G401 (cell line): ENCODE data around the gene USP9X. TPM values are rescaled to one million over a fixed set of nuclear protein-coding genes. Genes with fewer than 3 reads are reported as not detected.
A peak's percentile ranks its signal among the peaks of the same experiment; 100 is the strongest.
"Not testable (repeated sequence)": the region's sequence is repeated elsewhere in the genome, so short reads cannot be mapped to it uniquely, and the experiment has no call there.

Experiments
- DNase-seq: peaks from one replicate; pipeline ENCODE4 v3.0.0-alpha.2; 2015; ENCODE audit warnings: low spot score
- in situ Hi-C: cut with HindIII; loops from 2 replicates; pipeline ENCODE4 v1.10.0; 2016; ENCODE audit warnings: low sequenced_read_pairs, mixed read lengths
- total RNA-seq: library from RNA; depleted of rRNA; stranded (reverse); fragments of >200 nt; shearing (Covaris generic); gene quantifications from 2 replicates; pipeline ENCODE4 v1.2.3, GENCODE V29; 2014

USP9X gene
- total RNA-seq, 1 experiment from 2014 or later = 27.6 TPM

DNA sequence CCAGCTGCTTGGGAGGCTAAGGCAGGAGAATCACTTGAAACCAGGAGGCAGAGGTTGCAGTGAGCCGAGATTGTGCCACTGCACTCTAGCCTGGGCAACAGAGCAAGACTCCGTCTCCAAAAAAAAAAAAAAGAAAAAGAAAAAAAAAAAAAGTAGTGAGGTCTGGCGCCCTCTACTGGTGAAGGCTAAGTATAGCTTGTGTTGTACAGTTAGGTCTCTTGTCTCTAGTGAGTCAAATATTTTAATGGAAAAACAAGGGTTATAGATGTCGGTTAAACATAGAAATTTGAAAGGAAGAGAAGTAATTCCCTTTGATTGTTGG, 29.8 kb downstream of the USP9X start:
- DNase-seq = peak; percentile 41
- in situ Hi-C loops = not testable (repeated sequence)

- DNase-seq = peak; percentile 29
- in situ Hi-C loops = no loop called here
These were observed 31.7 kb downstream of the USP9X start for GRCh38 chrX:41116948-41117347.

DNA sequence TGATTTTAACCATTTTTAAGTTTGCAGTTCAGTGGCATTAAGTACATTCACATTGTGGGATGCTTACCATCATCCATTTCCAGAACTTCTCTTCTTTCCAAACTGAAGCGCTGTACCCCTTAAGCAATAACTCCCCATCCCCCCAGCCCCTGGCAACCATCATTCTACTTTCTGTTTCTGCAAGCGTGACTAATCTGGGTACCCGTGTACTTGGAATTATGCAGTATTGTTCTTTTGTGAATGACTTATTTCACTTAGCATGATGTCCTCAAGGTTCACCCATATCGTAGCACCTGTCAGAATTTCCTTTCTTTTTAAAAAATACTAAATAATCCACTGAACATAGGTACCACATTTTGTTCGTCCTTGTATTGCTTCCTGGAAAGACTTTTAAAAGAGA, 32.9 kb downstream of the USP9X start:
- in situ Hi-C loops = no loop called here
- no peak for DNase-seq

DNA sequence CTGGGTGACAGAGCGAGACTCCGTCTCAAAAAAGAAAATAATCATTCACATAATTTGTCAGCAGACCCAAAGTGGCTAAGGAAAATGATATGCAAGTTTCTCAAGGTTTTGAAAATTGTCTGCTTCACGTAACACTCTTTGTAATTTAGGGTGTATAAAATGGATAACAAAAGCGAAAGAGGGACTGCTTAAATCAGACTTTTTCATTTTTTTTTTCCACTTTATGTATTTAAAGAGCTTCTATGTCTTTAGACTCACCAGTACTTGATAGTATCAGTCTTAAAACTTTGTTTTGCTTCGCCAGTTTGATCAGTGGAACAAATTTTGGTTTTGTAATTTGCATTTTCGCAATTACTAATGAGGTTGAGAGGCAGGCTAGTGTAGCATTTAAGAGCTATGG, 34.6 kb downstream of the USP9X start:
- DNase-seq = no peak
- in situ Hi-C loops = no loop called here

- in situ Hi-C loops = no loop called here
- no peak for DNase-seq
These were observed 36.5 kb downstream of the USP9X start for GRCh38 chrX:41121766-41122165.

- DNase-seq = no peak
- in situ Hi-C loops = no loop called here
These were observed 37.5 kb downstream of the USP9X start for GRCh38 chrX:41122664-41123257.

DNA sequence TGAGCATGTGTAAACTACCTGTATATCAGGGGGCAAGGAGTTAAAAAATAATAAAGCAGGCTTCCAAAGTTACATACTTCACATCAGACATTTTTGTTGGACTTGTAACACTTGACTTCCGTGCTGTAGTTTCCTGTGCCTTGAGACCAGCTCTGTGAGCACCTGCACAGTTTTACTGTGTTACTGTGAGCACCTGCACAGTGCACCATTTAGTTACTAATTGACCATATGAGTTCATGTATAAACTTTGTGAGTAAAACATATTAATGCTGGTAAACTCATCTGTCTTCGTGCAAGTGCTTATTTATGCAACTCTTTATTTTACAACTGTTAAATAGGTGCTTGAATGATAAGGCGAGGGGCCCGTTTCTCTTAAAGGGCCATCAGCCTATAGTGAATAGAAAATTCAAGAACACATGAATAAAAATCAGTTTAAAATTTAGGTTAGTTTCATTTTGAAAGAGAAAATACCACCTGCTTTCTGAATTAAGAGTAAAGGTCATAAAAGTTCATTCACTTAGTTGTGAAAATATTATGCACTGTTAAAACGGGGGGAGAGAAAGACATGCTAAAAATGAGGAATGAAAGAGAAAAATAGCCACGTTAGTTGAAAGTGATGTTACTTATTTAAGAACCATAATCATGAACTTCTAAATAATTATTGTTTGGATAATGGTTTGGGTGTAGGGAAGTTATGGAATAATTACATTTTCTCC, 42.4 kb downstream of the USP9X start:
- DNase-seq = no peak
- in situ Hi-C loops = no loop called here

DNA sequence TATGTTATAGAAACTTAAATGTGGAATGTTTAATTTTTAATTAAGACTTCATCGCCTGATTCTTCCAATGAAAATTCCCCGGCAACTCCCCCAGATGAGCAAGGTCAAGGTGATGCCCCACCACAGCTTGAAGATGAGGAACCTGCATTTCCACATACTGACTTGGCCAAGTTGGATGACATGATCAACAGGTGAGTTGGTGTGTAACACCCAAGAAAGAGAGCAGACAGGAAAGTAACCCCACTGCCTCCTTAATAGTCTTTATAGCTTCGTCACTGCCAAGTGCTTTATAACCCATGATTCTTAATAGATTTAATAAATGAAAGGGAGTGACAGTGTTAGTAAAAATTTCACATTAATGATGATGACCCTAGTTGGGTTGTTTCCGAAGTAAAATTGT, 43.7 kb downstream of the USP9X start:
- in situ Hi-C loops = no loop called here

GRCh38 chrX:41131766-41132165, 46.5 kb downstream of the USP9X start:
- in situ Hi-C loops = no loop called here
- DNase-seq = no peak

More for the DNA sequence above, 43.7 kb downstream of the USP9X start:
- DNase-seq = no peak

GRCh38 chrX:41133551-41133950, 48.3 kb downstream of the USP9X start:
- no peak for DNase-seq
- in situ Hi-C loops = no loop called here

GRCh38 chrX:41137589-41137988, 52.3 kb downstream of the USP9X start:
- no peak for DNase-seq
- in situ Hi-C loops = no loop called here

GRCh38 chrX:41142130-41142910, 57.1 kb downstream of the USP9X start:
- DNase-seq = no peak
- in situ Hi-C loops = no loop called here

- in situ Hi-C loops = no loop called here
These were observed 59.6 kb downstream of the USP9X start for GRCh38 chrX:41144873-41145272.

DNA sequence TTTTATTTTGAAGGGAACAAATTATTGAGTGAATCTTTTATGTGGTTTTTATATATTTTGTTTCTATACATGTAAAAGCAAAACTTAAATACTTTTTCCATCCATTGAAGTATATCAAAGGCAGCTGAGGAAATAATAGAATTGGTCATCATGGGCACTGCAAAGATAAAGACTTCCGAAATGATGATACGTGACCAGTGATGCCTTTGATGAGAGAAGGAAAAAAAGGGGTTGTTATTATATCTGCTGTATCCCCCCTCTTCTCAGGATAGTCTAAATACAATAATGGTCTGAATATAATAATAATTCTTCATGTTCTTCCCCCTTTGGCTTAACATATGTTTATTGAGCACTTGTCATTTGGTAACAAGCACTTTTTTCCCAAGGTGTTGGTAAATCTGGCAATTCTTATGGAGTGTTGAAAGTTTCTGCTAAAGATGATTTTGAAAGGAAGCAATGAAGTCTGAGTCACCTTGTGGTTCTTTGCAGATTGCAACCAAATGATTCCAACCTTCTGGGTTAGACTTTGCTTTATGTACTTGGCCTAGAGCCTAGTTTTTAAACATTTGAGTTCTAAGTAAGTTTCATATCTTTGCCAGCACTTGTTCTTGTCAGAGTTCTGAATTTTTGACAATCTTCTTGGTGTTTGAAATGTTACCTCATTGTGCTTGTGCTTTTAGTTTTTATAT, 60.8 kb downstream of the USP9X start:
- in situ Hi-C loops = no loop called here
- DNase-seq = no peak

More at GRCh38 chrX:41144873-41145272, 59.6 kb downstream of the USP9X start:
- no peak for DNase-seq

DNA sequence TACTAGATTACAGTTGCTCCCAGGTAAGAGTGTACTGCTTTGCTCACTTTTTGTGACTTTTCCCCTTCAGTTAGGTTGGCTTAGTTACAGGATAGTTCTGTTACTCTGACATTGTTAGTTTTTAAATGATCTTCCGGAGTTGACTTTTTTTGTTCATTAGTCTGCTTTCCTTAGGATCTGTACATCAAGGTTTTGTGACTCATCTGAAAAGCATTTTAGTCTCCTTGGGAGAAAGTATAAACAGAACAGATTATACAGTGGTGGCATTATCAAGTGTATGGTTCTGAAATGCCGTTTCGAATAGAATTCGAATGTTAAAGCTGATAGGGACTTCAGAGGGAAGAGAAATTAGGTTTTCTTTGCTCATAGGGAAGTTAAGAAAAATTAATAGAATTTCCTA, 63.3 kb downstream of the USP9X start:
- DNase-seq = no peak
- in situ Hi-C loops = no loop called here

DNA sequence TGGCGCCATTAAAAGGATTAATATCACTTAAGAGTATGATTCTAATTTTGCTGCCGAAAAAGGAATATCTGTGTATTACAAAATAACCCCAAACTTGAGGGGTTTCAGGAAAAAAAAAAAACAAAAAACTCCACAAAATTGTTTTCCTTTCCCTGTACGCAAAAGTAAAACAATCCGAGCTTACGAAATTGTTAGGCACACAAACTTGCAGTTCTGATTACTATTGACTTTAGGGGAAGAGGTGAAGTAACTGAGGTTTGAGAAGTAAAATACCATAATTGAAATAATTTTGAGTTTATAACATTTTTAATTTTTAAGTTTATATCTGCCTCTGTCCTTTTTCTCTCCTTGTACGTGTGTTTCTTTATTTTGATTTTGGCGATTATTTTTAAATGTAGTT, 64.8 kb downstream of the USP9X start:
- DNase-seq = no peak
- in situ Hi-C loops = no loop called here

DNA sequence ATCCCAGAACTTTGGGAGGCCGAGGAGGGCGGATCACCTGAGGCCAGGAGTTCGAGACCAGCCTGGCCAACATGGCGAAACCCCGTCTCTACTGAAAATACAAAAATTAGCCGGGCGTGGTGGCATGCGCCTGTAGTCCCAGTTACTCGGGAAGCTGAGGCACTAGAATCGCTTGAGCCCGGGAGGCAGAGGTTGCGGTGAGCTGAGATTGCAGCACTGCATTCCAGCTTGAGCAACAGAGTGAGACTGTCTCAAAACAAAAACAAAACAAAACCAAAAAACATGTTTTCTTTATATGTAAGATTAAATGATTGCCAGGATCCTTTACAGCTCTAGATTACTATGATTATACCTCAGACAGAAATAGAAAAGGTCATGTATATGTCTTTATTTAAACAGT, 66.5 kb downstream of the USP9X start:
- in situ Hi-C loops, DNase-seq: not testable (repeated sequence)

GRCh38 chrX:41152221-41152620, 67.0 kb downstream of the USP9X start:
- DNase-seq = no peak
- in situ Hi-C loops = no loop called here

DNA sequence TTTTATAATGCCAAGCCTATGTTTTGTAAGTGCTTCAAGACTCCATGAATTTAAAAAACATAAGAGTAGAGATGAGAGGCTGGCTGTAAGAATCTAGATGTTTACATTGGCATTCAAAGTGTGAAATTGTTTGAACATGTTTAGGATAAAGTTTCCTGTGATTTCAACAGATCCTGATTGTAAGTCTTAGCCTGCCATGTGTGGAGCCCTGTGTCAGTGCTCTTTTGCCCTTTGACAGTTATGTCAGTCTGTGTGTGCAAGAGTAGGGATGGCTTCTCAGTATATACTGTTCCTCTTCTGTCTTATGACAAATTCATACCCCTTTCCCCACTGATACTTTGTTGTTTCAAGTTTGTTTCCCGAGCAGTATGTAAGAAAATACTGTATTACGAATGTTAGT, 68.2 kb downstream of the USP9X start:
- DNase-seq = no peak
- in situ Hi-C loops = no loop called here

DNA sequence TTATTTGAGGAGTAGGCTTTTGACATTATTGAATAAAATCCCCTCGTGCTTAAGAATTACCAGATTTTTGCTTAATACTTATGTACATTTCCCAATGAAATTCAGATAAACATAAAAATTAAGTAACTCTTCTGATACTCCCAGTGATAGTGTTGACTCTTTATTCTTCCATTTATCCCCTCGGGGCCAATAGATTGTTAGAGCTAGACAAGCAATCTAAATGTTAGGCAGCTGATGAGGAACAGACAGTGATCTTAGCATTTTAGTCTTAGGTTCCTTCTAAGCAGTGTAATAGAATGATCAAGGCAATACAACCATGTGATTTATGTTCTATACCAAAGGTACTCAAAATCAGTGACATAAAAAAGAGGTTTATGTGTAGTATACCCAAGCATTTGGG, 68.7 kb downstream of the USP9X start:
- no peak for DNase-seq
- in situ Hi-C loops = no loop called here
